Heart left ventricle (tissue), 16 donors: Measurements from ENCODE around the gene CCDC86. TPM values are rescaled to one million over a fixed set of nuclear protein-coding genes. Genes with fewer than 3 reads are reported as not detected.

Source experiments
- ATAC-seq, 4 donors: fragments of 200-7000 bp; cut with Tn5 transposase; one replicate each; pipeline ENCODE4 v1.9.1; 2020 to 2022; ENCODE audit warnings: moderate library complexity in 4 of 4, mild to moderate bottlenecking in 3 of 4, moderate number of reproducible peaks in 1 of 4
- DNase-seq, 5 donors: peaks; one replicate each; pipeline ENCODE4 v3.0.0-alpha.2; 2020
- H3K27ac ChIP-seq, 12 donors: fragments of 200-600 bp; sonication (generic) in 4 of 12; one replicate each; pipeline versions ENCODE4 v1.5.0 to v1.8.0; 2016 to 2022; ENCODE audit warnings: mild to moderate bottlenecking in 2 of 12
- H3K27me3 ChIP-seq, 9 donors: fragments of 200-600 bp; sonication (generic) in 2 of 9; one replicate each; pipeline versions ENCODE4 v1.5.1 to v1.8.0; 2016 to 2022; ENCODE audit warnings: mild to moderate bottlenecking in 3 of 9
- H3K36me3 ChIP-seq, 9 donors: fragments of 200-600 bp; sonication (generic) in 2 of 9; one replicate each; pipeline versions ENCODE4 v1.5.0 to v1.8.0; 2018 to 2022; ENCODE audit warnings: mild to moderate bottlenecking in 2 of 9
- H3K4me1 ChIP-seq, 12 donors: fragments of 200-600 bp; sonication (generic) in 4 of 12; one replicate each; pipeline versions ENCODE4 v1.5.0 to v1.8.0; 2016 to 2022; ENCODE audit warnings: mild to moderate bottlenecking in 3 of 12
- H3K4me3 ChIP-seq, 12 donors: fragments of 200-600 bp; sonication (generic) in 4 of 12; one replicate each; pipeline versions ENCODE4 v1.5.0 to v1.8.0; 2017 to 2022; ENCODE audit warnings: mild to moderate bottlenecking in 9 of 12, moderate library complexity in 4 of 12
- H3K9me3 ChIP-seq, 12 donors: fragments of 200-600 bp; sonication (generic) in 4 of 12; one replicate each; pipeline versions ENCODE4 v1.5.0 to v1.8.0; 2016 to 2022; ENCODE audit warnings: mild to moderate bottlenecking in 1 of 12
- POLR2A ChIP-seq, 2 donors: fragments of 450-650 bp; IDR thresholded peaks; one replicate each; pipeline ENCODE4 v1.6.1; 2017; ENCODE audit warnings: antibody characterized with exemption in 2 of 2, mild to moderate bottlenecking in 2 of 2, moderate library complexity in 2 of 2
- WGBS, 4 donors: extraction: QIAGEN DNeasy Blood & Tissue Kit in 2 of 4; methylation state at CpG; one replicate each; pipeline versions ENCODE4 v1.1.5 to v1.1.7; 2013 to 2018; 5-methylcytosine and 5-hydroxymethylcytosine counted together
- intact Hi-C, 10 donors: fragments of 100-400 bp; cut with DNase I; formaldehyde crosslinking; loops; one replicate each; pipeline versions ENCODE4 v1.11.1 to v1.14.2; 2022
- long read RNA-seq, 3 donors: library from polyadenylated mRNA; unstranded; transcript quantifications; one replicate each; pipeline ENCODE4 v2.0.0, GENCODE V29; 2020 to 2021
- polyA plus RNA-seq, 2 donors: library from polyadenylated mRNA; stranded (reverse); fragments of 200-250 nt; gene quantifications; one replicate each; pipeline ENCODE4 v1.2.3, GENCODE V29; 2013
- total RNA-seq, 9 donors: library from RNA; depleted of rRNA in 2 of 9; stranded (reverse); fragments of >200 nt in 2 of 9; fragmentation: NEBNext Ultra II Directional in 3 of 9; extraction: Animal tissue kit (Norgen Biotek cat#: 25700) in 3 of 9; gene quantifications; one replicate each; pipeline versions ENCODE4 v1.1.0 to v1.2.4, GENCODE V29; 2016 to 2023
- TF ChIP-seq, protein P1 (sequence below), 12 donors: fragments of 200-600 bp; sonication (generic) in 4 of 12; IDR thresholded peaks; one replicate each; pipeline versions ENCODE4 v1.5.0 to v1.8.0; 2018 to 2022; ENCODE audit warnings: antibody characterized with exemption in 12 of 12, mild to moderate bottlenecking in 5 of 12
- donor health status: ischemic (EF 13 %, LVEDD 7.1; RV severe dilation, severe dysfunction).
- donor health status: healthy with polysubstance abuse.
- donor health status: DM: no; HTN: yes; CAD: no.
- donor health status: DM: no; HTN: no; CAD: no.
- donor health status: ischemic (EF 25% LVEDD 6.9; RV normal size, moderate dysfunction).
- donor health status: ischemic (EF 25% LVEDD 5.7; RV mildly dilated, moderate dysfunction).
- donor health status: healthy.
- donor health status: DM: yes; HTN: yes; CAD: no.
- donor health status: ischemic (EF 35%, LVEDD 5.7; RV mildly dilated, moderate dysfunction).
- donor health status: nonischemic (EF 11% LVEDD 7.7; RV severe dilation, severe dysfunction).
- donor health status: DM: yes; HTN: yes; CAD: no.
- donor health status: PGD.
- donor health status: ischemic (EF 29% LVEDD 5.4; RV normal size, mild dysfunction).
- donor health status: nonischemic (EF 23%, LVEDD 6.1; RV moderate dilation, normal function).

The CCDC86 gene, protein sequence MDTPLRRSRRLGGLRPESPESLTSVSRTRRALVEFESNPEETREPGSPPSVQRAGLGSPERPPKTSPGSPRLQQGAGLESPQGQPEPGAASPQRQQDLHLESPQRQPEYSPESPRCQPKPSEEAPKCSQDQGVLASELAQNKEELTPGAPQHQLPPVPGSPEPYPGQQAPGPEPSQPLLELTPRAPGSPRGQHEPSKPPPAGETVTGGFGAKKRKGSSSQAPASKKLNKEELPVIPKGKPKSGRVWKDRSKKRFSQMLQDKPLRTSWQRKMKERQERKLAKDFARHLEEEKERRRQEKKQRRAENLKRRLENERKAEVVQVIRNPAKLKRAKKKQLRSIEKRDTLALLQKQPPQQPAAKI
- 10 to 100 TPM in 5 of 9 donors, 1 to 10 TPM in 4; 6.0 to 26.7 (median 10.1) TPM for total RNA-seq
- polyA plus RNA-seq, result 10 to 100 TPM in 1 of 2 donors, 1 to 10 TPM in 1; 8.1 to 33.3 TPM
- long read RNA-seq, donor 1, transcript CCDC86-201 (4 exons, 1,893 nt), result major isoform, 8 of 8 reads
- long read RNA-seq, donor 1, partial matches to known transcripts, result 0 of 8 reads
- long read RNA-seq, donor 1, other reads (novel, unspliced or antisense), result 0 of 8 reads
- long read RNA-seq, donor 2, transcript CCDC86-201 (4 exons, 1,893 nt), result major isoform, 49 of 51 reads
- long read RNA-seq, donor 2, partial matches to known transcripts, result 0 of 51 reads
- long read RNA-seq, donor 2, other reads (novel, unspliced or antisense), result 1 of 51 reads
- long read RNA-seq, donor 3, transcript CCDC86-201 (4 exons, 1,893 nt), result major isoform, 10 of 12 reads
- long read RNA-seq, donor 3, partial matches to known transcripts, result 0 of 12 reads
- long read RNA-seq, donor 3, other reads (novel, unspliced or antisense), result 2 of 12 reads

DNA sequence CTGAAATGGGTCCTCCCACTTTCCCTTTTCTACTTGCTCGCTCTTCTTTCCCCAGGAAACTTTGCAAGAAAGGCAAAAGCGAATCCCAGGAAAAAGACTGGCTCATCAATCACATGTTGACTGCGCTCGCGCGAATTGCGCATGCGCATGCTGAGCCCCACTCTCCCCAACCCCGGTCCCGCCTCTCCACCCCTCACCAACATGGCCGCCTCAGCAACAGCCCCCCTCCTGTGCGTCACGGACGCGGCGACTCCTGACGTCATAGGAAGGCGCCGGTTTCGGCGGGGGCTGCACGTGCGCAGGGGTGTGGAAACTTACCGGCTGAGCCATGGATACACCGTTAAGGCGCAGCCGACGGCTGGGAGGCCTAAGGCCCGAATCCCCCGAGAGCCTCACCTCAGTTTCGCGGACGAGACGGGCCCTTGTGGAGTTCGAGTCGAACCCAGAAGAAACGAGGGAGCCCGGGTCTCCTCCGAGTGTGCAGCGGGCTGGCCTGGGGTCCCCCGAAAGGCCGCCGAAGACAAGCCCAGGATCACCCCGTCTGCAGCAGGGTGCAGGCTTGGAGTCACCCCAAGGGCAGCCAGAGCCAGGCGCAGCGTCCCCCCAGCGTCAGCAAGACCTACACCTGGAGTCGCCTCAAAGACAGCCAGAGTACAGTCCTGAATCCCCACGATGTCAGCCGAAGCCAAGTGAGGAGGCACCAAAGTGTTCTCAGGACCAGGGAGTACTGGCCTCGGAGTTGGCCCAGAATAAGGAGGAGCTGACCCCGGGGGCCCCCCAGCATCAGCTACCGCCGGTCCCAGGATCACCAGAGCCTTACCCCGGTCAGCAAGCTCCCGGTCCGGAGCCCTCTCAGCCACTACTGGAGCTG is at the start of gene CCDC86:
TSS of gene CCDC86 (plus strand) at position 317 of the 871 bp plus-strand sequence. CDS start at position 329, 12 bp downstream.
- Histone ChIP-seq H3K4me1 (peaks cover 3 to 51% (median 32%) of the 10 kb centered on the region in 12 donors), H3K4me3 (peak within 1 kb of the TSS; percentile 36 to 94 (median 81)), H3K27me3 (no peaks in the 10 kb centered on the region), H3K36me3 (peaks cover 0 to 7% (median 0%) of the 10 kb centered on the region in 9 donors), H3K27ac (peak within 1 kb of the TSS; percentile 60 to 91 (median 78)), H3K9me3 (no peaks in the 10 kb centered on the region)
- intact Hi-C loops, result loop anchor here in 3 of 10 donors (2.0 to 5.0 kb wide), 2 partner anchors 35 to 65 kb away; partner anchors contain the start of gene PRPF19 (in 1 of the 3)
- peak; percentile 95 to 98 (median 95) for ATAC-seq
- WGBS, 4 donors, result 0 to 1% (median 0%) methylated on average over 25 to 57 of the region's 57 CpGs
- peak; percentile 96 to 98 (median 97) for DNase-seq
- TF ChIP-seq POLR2A (IDR thresholded peaks at IDR 0.05), result peak in 1 of 2 donors; percentile 60
- TF ChIP-seq, protein P1, sequence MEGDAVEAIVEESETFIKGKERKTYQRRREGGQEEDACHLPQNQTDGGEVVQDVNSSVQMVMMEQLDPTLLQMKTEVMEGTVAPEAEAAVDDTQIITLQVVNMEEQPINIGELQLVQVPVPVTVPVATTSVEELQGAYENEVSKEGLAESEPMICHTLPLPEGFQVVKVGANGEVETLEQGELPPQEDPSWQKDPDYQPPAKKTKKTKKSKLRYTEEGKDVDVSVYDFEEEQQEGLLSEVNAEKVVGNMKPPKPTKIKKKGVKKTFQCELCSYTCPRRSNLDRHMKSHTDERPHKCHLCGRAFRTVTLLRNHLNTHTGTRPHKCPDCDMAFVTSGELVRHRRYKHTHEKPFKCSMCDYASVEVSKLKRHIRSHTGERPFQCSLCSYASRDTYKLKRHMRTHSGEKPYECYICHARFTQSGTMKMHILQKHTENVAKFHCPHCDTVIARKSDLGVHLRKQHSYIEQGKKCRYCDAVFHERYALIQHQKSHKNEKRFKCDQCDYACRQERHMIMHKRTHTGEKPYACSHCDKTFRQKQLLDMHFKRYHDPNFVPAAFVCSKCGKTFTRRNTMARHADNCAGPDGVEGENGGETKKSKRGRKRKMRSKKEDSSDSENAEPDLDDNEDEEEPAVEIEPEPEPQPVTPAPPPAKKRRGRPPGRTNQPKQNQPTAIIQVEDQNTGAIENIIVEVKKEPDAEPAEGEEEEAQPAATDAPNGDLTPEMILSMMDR (IDR thresholded peaks at IDR 0.05), result no peak

DNA sequence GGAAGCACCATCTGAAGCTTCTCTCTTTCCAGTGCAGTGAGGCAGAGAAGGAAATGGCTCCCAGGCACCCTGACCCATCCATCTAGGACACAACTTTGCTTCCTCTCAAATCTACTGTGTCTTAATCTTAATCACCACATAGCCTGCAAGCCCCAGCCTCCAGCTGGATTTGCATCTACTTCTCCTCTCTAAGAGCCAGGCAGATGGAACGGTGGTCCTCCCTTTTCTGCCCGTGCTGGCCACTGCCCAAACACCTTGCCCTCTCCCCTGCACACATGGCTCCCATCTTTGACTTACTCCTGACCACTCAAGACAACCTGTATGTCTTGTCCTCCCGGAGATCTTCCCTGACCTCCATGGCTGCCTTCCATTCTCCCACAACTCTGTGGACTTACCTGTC is 49.4 kb upstream of the CCDC86 start:
- ATAC-seq (no peak), DNase-seq (no peak)
- peaks cover 0 to 9% (median under 1%) of the 10 kb centered on the region in 12 donors for H3K4me1 ChIP-seq
- H3K36me3 ChIP-seq, result no peaks in the 10 kb centered on the region
- intact Hi-C loops, result no loop called here
- TF ChIP-seq, protein P1 (IDR thresholded peaks at IDR 0.05), result no peak
- no peak for TF ChIP-seq POLR2A (IDR thresholded peaks at IDR 0.05)
- H3K27ac ChIP-seq, result no peak overlapping the region
- no peaks in the 10 kb centered on the region for H3K9me3 ChIP-seq
- H3K27me3 ChIP-seq, result peaks cover 0 to 1% (median 0%) of the 10 kb centered on the region in 9 donors
- no peak overlapping the region for H3K4me3 ChIP-seq
- WGBS, 4 donors, result 78 to 88% (median 83%) methylated on average over 3 of the region's 3 CpGs

DNA sequence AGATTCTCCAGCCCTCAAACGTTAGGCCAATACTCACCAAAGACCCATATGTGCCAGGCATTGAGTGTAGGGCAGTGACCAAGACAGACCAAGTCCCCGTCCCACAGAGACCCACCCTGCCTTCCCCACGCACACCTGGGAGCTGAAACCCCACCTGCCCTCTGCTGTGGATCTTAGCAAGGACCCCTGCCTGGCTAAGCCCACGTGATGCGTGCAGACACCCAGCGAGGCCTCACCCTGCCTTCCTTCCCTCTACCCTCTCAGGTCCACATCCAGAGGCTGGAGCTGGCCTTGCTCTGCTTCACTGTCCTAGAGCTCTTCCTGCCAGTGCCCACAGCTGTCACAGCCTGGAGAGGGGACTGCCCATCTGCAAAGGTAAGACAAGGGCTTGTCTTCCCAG is 46.6 kb upstream of the CCDC86 start:
- WGBS, 4 donors, result 67 to 82% (median 72%) methylated on average over 6 of the region's 6 CpGs
- no peak for TF ChIP-seq POLR2A (IDR thresholded peaks at IDR 0.05)
- TF ChIP-seq, protein P1 (IDR thresholded peaks at IDR 0.05), result no peak
- Histone ChIP-seq H3K4me3 (no peak overlapping the region), H3K4me1 (no peaks in the 10 kb centered on the region), H3K36me3 (no peaks in the 10 kb centered on the region), H3K27me3 (peaks cover 0 to 8% (median 0%) of the 10 kb centered on the region in 9 donors), H3K9me3 (no peaks in the 10 kb centered on the region), H3K27ac (no peak overlapping the region)
- DNase-seq, result no peak
- intact Hi-C loops, result no loop called here
- no peak for ATAC-seq
